ENCODE measurements around the gene MYRFL. TPM values are rescaled to one million over a fixed set of nuclear protein-coding genes. Genes with fewer than 3 reads are reported as not detected.

Gene MYRFL
- total RNA-seq, 1 donor from 2014 or later = 0.43 TPM

GRCh38 chr12:69921831-69922230 lies 96.8 kb downstream of the MYRFL start:
- no peak for TF ChIP-seq CTCF (conservative IDR thresholded peaks at IDR 0.05)
- DNase-seq (ENCODE audit: extremely low spot score, unreplicated experiment) = no peak

DNA sequence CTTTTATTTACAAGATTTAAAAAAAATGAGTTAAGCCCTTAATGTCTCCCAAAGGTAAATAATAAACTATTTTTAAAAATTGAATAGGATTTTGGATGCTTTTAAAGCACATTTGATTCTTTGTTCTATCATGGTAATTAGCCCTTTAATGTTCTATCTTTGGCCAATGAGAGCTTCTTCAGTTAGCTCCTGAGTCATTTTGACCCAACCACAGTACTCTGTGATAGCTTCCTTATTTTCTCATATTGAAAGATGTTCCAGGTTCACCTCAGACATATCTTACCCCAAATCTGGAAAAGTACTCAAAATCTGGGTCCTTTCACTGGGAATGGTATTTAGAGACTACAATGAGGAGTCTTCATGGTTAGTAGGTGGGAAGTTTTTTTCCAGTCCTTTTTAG lies 98.0 kb downstream of the MYRFL start:
- Mint-ChIP-seq H3K4me1 (ENCODE audit: unreplicated experiment) (peaks cover 11% of the 10 kb centered on the region), H3K4me3 (no peak overlapping the region), H3K9me3 (no peaks in the 10 kb centered on the region), H3K27me3 (no peaks in the 10 kb centered on the region), H3K36me3 (no peaks in the 10 kb centered on the region), H3K27ac (no peak overlapping the region)
- no peak for DNase-seq (ENCODE audit: extremely low spot score, unreplicated experiment)
- no peak for TF ChIP-seq CTCF (conservative IDR thresholded peaks at IDR 0.05)

More at GRCh38 chr12:69921831-69922230, 96.8 kb downstream of the MYRFL start:
- H3K27me3 Mint-ChIP-seq = no peaks in the 10 kb centered on the region
- no peak overlapping the region for H3K27ac Mint-ChIP-seq
- H3K4me3 Mint-ChIP-seq = no peak overlapping the region
- no peaks in the 10 kb centered on the region for H3K36me3 Mint-ChIP-seq
- H3K4me1 Mint-ChIP-seq (ENCODE audit: unreplicated experiment) = peaks cover 11% of the 10 kb centered on the region
- H3K9me3 Mint-ChIP-seq = no peaks in the 10 kb centered on the region

DNA sequence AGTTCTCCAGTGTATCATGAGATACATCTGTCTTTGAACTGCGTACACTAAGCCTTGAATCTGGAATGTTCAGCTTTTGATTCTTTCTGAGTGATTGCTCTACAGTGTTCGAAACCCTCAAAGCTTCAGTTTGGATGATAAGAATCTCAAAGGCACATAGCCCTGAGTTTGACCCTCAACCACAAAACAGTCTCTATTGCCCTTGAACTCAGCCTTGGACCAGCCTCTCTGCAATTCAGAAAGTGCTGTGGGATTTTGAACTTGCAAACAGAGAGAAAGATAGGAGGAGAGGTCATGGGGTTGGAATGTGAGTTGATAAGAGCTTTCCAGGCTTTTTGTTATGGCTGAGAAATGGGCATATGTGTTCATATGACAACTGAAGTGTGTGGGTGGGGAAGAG lies 100.3 kb downstream of the MYRFL start:
- Mint-ChIP-seq H3K9me3 (no peaks in the 10 kb centered on the region), H3K4me3 (no peak overlapping the region), H3K36me3 (no peaks in the 10 kb centered on the region), H3K4me1 (ENCODE audit: unreplicated experiment) (peaks cover 11% of the 10 kb centered on the region), H3K27me3 (no peaks in the 10 kb centered on the region), H3K27ac (no peak overlapping the region)
- no peak for DNase-seq (ENCODE audit: extremely low spot score, unreplicated experiment)
- no peak for TF ChIP-seq CTCF (conservative IDR thresholded peaks at IDR 0.05)

GRCh38 chr12:69927164-69927563 lies 102.1 kb downstream of the MYRFL start:
- Mint-ChIP-seq H3K27me3 (no peaks in the 10 kb centered on the region), H3K9me3 (no peaks in the 10 kb centered on the region), H3K4me1 (ENCODE audit: unreplicated experiment) (peaks cover 14% of the 10 kb centered on the region), H3K27ac (no peak overlapping the region), H3K36me3 (no peaks in the 10 kb centered on the region), H3K4me3 (no peak overlapping the region)
- no peak for DNase-seq (ENCODE audit: extremely low spot score, unreplicated experiment)
- TF ChIP-seq CTCF (conservative IDR thresholded peaks at IDR 0.05) = no peak

- DNase-seq (ENCODE audit: extremely low spot score, unreplicated experiment) = no peak
- H3K4me1 Mint-ChIP-seq (ENCODE audit: unreplicated experiment) = peaks cover 21% of the 10 kb centered on the region
- no peaks in the 10 kb centered on the region for H3K9me3 Mint-ChIP-seq
- H3K4me3 Mint-ChIP-seq = no peak overlapping the region
- no peak for TF ChIP-seq CTCF (conservative IDR thresholded peaks at IDR 0.05)
- H3K36me3 Mint-ChIP-seq = no peaks in the 10 kb centered on the region
- no peak overlapping the region for H3K27ac Mint-ChIP-seq
- no peaks in the 10 kb centered on the region for H3K27me3 Mint-ChIP-seq
These were observed 104.1 kb downstream of the MYRFL start for GRCh38 chr12:69929125-69929524.

- Mint-ChIP-seq H3K27me3 (no peaks in the 10 kb centered on the region), H3K4me1 (ENCODE audit: unreplicated experiment) (peaks cover 23% of the 10 kb centered on the region), H3K9me3 (no peaks in the 10 kb centered on the region), H3K27ac (no peak overlapping the region), H3K36me3 (no peaks in the 10 kb centered on the region), H3K4me3 (no peak overlapping the region)
- DNase-seq (ENCODE audit: extremely low spot score, unreplicated experiment) = no peak
- TF ChIP-seq CTCF (conservative IDR thresholded peaks at IDR 0.05) = no peak
These were observed 104.5 kb downstream of the MYRFL start for GRCh38 chr12:69929531-69929930.

Data from type B pancreatic cell (in vitro differentiated cells).